GM21515 (cell line): ENCODE measurements around the gene SLC17A3.

Experiments
- ATAC-seq: cut with Tn5 transposase; IDR thresholded peaks from one replicate; pipeline ENCODE4 v1.9.1; 2021; ENCODE audit not compliant: unreplicated experiment

The SLC17A3 gene

GRCh38 chr6:25842526-25842925, 31.5 kb downstream of the SLC17A3 start:
- ATAC-seq, result no peak

GRCh38 chr6:25835442-25836283, 38.4 kb downstream of the SLC17A3 start:
- no peak for ATAC-seq

- ATAC-seq, result no peak
Measured at GRCh38 chr6:25834950-25835349, 39.1 kb downstream of the SLC17A3 start.

DNA sequence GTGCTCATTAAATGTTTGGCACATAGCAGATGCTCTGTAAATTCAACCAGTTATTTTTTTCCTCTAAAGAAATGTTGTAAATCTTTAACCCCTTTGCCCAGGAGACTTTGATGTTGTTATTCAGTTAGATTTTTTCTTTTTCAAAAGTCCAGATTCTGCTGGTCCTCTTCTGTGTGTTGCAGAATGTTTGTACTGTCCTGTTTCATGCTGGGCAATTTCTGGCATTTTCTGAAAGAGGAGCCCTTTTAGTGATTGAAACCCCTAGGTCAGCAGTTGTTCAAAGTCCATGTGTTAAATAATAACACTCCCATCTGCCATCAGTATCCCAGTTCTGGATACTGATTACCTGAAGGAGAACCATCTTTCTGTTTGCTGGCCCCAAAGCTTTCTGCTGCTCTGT, 40.9 kb downstream of the SLC17A3 start:
- no peak for ATAC-seq

- ATAC-seq, result no peak
Measured at GRCh38 chr6:25832670-25833069, 41.4 kb downstream of the SLC17A3 start.

- ATAC-seq, result no peak
Measured at GRCh38 chr6:25832307-25832662, 41.8 kb downstream of the SLC17A3 start.

DNA sequence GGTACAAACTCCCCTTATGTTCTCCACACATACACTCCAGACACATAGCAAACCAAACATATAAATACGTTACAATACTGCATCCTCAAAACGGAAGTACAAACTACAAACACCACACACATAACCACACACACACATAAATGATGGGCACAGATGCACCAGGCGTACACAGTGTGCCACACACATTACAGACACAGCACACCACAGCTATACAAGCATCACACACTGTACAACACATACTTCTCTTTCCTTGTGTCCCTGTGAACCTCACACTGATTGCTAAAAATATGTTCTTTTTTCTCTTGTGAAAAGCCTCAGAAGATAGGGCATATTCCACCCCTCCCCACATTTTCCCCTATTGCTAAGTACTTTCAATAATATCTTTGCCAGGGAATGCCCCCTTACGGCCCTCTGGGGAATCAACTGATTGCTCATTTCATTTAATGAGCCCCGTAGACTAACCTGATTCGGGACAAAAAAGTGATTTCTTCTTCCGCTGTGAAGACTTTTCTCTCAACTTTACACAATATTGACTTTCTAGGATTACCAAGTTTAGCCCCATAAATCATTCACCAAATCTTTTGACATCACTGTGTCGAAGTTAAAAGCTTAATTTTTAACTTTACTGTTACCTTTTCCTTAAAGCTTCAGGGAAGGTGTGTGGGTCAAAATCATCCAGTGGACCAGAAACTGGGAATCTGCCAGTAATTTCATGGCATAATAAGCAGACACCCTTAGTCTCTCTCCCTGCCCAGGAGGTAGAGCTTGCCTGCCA, 42.3 kb downstream of the SLC17A3 start, which contains the start of gene SLC17A1:
TSS of gene SLC17A1 (minus strand) at position 521 of the 775 bp plus-strand sequence. CDS start 1,495 bp downstream, outside the sequence.
- no peak for ATAC-seq

DNA sequence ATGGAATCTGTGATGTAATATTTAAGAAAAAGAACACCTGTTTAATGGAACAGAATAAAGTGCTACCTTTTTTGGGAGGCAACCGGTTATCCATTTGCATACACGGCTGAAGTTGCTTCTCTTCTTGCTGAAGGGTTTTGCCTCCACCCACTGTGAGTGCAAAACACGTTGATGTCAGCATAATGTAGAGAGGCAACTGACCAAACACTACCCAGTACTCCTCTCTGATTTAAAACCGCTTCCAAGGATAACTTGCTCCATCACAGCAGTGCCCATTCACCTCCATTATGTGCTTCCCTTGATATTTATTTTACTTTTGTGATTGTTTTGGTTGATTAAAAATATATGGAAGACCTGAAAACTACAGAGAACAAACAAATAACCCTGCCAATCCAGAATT, 43.6 kb downstream of the SLC17A3 start:
- ATAC-seq, result no peak

- ATAC-seq, result no peak
Measured at GRCh38 chr6:25829375-25829774, 44.7 kb downstream of the SLC17A3 start.

DNA sequence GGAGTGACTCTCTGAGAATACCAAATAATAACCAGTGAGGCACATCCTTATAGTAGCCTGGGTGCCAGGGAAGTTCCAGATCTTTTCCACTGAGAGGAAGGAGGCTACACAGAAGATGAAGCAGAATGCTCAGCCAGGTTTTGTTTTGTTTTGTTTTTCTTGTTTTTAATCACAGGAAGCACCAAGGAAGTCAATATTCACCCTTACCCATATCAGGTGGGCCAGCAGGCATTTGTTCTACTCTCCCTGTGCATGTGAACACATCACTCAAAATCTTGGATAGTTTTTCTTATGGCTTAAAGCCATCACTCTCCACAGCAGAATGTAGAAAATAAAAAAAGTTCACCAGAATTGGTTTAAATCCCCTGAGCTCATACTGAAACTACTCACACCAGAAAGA, 52.7 kb downstream of the SLC17A3 start:
- no peak for ATAC-seq

DNA sequence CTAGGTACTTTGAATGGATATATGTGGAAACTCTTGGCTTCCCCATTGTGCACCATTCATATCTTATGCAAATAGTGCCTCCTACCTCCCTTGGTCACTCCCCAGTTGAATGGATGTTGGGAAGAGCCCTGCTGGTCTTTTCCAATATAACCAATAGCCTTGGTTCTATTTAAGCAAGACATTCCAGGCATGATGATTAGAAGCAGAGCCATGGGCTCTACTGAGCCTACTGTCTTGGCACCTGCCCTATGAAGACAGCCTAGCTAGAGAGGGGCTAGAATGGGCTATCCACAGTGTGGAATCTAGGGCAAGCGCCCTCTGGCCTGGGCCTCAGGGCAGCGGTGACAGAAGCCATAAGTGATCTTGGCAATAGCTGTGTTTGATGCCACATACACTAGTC, 57.8 kb downstream of the SLC17A3 start:
- no peak for ATAC-seq

GRCh38 chr6:25815194-25815593, 58.8 kb downstream of the SLC17A3 start:
- ATAC-seq, result no peak

DNA sequence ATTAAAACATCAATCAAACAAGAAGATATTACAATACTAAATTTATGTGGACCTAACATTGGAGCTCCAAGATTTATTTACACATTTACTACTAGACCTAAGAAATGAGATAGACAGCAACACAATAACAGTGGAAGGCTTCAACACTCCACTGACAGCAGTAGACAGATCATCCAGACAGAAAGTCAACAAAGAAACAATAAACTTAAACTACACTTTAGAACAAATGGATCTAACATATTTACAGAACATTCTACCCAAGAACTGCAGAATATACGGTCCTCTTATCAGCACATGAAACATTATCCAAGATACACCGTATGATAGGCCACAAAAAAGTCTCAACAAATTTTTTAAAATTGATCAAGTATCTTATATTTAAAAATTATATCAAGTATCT, 69.2 kb downstream of the SLC17A3 start:
- ATAC-seq, result no peak

- no peak for ATAC-seq
Measured at GRCh38 chr6:25801436-25801835, 72.6 kb downstream of the SLC17A3 start.
